HEK293 (cell line): ENCODE results near the gene EVL.

ENCODE experiments used
- CTCF ChIA-PET: fragments of 350-600 bp; formaldehyde crosslinking; extraction: SDS; loops from one replicate; lab custom pipeline; 2021; ENCODE audit warnings: antibody characterized with exemption; lab: Yijun Ruan, JAX
- POLR2A ChIA-PET: fragments of 300-600 bp; formaldehyde crosslinking; extraction: SDS; loops from one replicate; lab custom pipeline; 2020; ENCODE audit warnings: antibody characterized with exemption, inconsistent platforms; lab: Yijun Ruan, JAX
- H3K27ac ChIP-seq: fragments of 200-500 bp; sonication (Bioruptor generic); 2 replicates; pipeline ENCODE4 v1.5.1; 2014; ENCODE audit warnings: low read depth, low read length, control low read depth, inconsistent platforms; ENCODE audit errors: extremely low read depth
- H3K36me3 ChIP-seq, 2 experiments: fragments of 200-500 bp in 1 of 2; sonication (Bioruptor generic) in 1 of 2; 1 replicate in 1 of 2; 2 replicates in 1 of 2; pipeline ENCODE4 v1.5.1; 2014 to 2017; ENCODE audit warnings: inconsistent platforms in 2 of 2, low read length in 2 of 2; ENCODE audit not compliant: control insufficient read depth in 2 of 2, insufficient read depth in 1 of 2
- H3K4me1 ChIP-seq: fragments of 200-500 bp; sonication (Bioruptor generic); 2 replicates; pipeline ENCODE4 v1.5.1; 2014; ENCODE audit warnings: mild to moderate bottlenecking, low read length, inconsistent platforms; ENCODE audit not compliant: control insufficient read depth, insufficient read depth
- H3K4me3 ChIP-seq: 2 replicates; pipeline ENCODE4 v1.5.1; 2011; ENCODE audit warnings: low read depth, mild to moderate bottlenecking, control low read depth, low read length, moderate library complexity
- H3K9me3 ChIP-seq: fragments of 200-500 bp; sonication (Bioruptor generic); 2 replicates; pipeline ENCODE4 v1.5.1; 2014; ENCODE audit warnings: low read depth, low read length, inconsistent platforms; ENCODE audit not compliant: control insufficient read depth, insufficient read depth
- GFI1B ChIP-seq: fragments of 450-650 bp; formaldehyde crosslinking; IDR thresholded peaks from 2 replicates; pipeline ENCODE4 v1.5.1; 2016; ENCODE audit warnings: missing biosample characterization, missing genetic modification characterization
- SP2 ChIP-seq: fragments of 450-650 bp; formaldehyde crosslinking; IDR thresholded peaks from 2 replicates; pipeline ENCODE4 v1.5.1; 2016; ENCODE audit warnings: missing biosample characterization, missing genetic modification characterization
- ZFP37 ChIP-seq: fragments of 450-650 bp; formaldehyde crosslinking; IDR thresholded peaks from 2 replicates; pipeline ENCODE4 v1.5.1; 2016; ENCODE audit warnings: missing biosample characterization, missing genetic modification characterization
- ZNF114 ChIP-seq: fragments of 450-650 bp; formaldehyde crosslinking; IDR thresholded peaks from 2 replicates; pipeline ENCODE4 v1.5.0; 2017; ENCODE audit warnings: missing biosample characterization, missing genetic modification characterization
- ZNF19 ChIP-seq: fragments of 450-650 bp; formaldehyde crosslinking; IDR thresholded peaks from 2 replicates; pipeline ENCODE4; 2016; ENCODE audit warnings: missing biosample characterization, missing genetic modification characterization, low read depth
- ZNF211 ChIP-seq: fragments of 450-650 bp; formaldehyde crosslinking; IDR thresholded peaks from 2 replicates; pipeline ENCODE4 v1.5.1; 2016; ENCODE audit warnings: low read depth, missing biosample characterization, missing genetic modification characterization
- ZNF221 ChIP-seq: fragments of 450-650 bp; formaldehyde crosslinking; IDR thresholded peaks from 2 replicates; pipeline ENCODE4 v1.5.1; 2017; ENCODE audit warnings: missing biosample characterization, missing genetic modification characterization, borderline replicate concordance
- ZNF335 ChIP-seq: fragments of 450-650 bp; formaldehyde crosslinking; conservative IDR thresholded peaks from 2 replicates; pipeline ENCODE4 v1.5.1; 2016; ENCODE audit warnings: missing biosample characterization, missing genetic modification characterization
- ZNF366 ChIP-seq: fragments of 450-650 bp; formaldehyde crosslinking; conservative IDR thresholded peaks from 2 replicates; pipeline ENCODE4 v1.5.1; 2016; ENCODE audit warnings: missing biosample characterization, missing genetic modification characterization
- ZNF549 ChIP-seq: fragments of 450-650 bp; IDR thresholded peaks from 2 replicates; pipeline ENCODE4 v1.5.1; 2018; ENCODE audit warnings: missing biosample characterization, missing genetic modification characterization, mild to moderate bottlenecking, inconsistent platforms, moderate library complexity
- ZNF585B ChIP-seq: fragments of 450-650 bp; formaldehyde crosslinking; IDR thresholded peaks from 2 replicates; pipeline ENCODE4 v1.5.1; 2016; ENCODE audit warnings: missing biosample characterization, missing genetic modification characterization
- ZNF830 ChIP-seq: fragments of 450-650 bp; IDR thresholded peaks from 2 replicates; pipeline ENCODE4 v1.5.0; 2018; ENCODE audit warnings: missing biosample characterization, missing genetic modification characterization, low read depth, mild to moderate bottlenecking, moderate library complexity
- TF ChIP-seq, protein P1 (sequence below): fragments of 450-650 bp; formaldehyde crosslinking; IDR thresholded peaks from 2 replicates; pipeline ENCODE4 v1.5.1; 2016; ENCODE audit warnings: missing biosample characterization, missing genetic modification characterization
- TF ChIP-seq, protein P2 (sequence below): fragments of 450-650 bp; formaldehyde crosslinking; IDR thresholded peaks from 2 replicates; pipeline ENCODE4 v1.5.1; 2016; ENCODE audit warnings: missing biosample characterization, missing genetic modification characterization
- TF ChIP-seq, protein P3 (sequence below): fragments of 450-650 bp; formaldehyde crosslinking; IDR thresholded peaks from 2 replicates; pipeline ENCODE4 v1.5.1; 2016; ENCODE audit warnings: missing biosample characterization, missing genetic modification characterization
- TF ChIP-seq, protein P4 (sequence below): fragments of 450-650 bp; formaldehyde crosslinking; IDR thresholded peaks from 2 replicates; pipeline ENCODE4 v1.5.1; 2016; ENCODE audit warnings: missing biosample characterization, missing genetic modification characterization

EVL gene

DNA sequence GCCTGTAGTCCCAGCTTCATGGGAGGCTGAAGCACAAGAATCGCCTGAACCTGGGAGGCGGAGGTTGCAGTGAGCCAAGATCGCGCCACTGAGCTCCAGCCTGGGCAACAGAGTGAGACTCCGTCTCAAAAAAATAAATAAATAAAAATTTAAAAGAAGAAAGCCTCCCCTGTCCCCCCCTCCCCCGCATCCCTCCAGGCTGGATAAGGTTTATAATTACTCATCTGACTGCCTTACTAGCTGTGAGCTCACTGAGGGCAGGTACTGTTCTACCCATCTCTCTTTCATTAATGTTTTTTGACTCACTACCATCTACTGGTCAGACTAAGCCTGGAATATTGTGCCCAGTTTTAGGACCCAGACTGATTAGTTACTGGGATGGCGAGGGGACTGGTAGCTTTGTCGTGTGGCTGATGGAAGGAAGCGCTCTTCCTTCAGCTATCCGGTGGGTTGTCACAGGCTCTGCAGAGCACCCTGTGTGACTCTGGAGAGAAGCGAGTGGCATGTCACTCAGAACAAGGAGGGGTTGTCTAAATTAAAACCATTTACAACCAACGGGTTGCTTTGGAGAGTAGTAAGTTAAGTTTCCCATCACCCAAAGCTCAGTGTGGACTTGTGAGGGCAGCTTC is 16.9 kb downstream of the EVL start:
- TF ChIP-seq ZNF114 (tag by site-specific recombination) (no peak), ZNF830 (tag by site-specific recombination) (no peak), ZFP37 (tag by site-specific recombination) (no peak), ZNF221 (tag by site-specific recombination) (no peak), SP2 (tag by site-specific recombination) (no peak), ZNF585B (no peak), ZNF366 (tag by site-specific recombination) (no peak), GFI1B (tag by site-specific recombination) (no peak)
- TF ChIP-seq, protein P1, sequence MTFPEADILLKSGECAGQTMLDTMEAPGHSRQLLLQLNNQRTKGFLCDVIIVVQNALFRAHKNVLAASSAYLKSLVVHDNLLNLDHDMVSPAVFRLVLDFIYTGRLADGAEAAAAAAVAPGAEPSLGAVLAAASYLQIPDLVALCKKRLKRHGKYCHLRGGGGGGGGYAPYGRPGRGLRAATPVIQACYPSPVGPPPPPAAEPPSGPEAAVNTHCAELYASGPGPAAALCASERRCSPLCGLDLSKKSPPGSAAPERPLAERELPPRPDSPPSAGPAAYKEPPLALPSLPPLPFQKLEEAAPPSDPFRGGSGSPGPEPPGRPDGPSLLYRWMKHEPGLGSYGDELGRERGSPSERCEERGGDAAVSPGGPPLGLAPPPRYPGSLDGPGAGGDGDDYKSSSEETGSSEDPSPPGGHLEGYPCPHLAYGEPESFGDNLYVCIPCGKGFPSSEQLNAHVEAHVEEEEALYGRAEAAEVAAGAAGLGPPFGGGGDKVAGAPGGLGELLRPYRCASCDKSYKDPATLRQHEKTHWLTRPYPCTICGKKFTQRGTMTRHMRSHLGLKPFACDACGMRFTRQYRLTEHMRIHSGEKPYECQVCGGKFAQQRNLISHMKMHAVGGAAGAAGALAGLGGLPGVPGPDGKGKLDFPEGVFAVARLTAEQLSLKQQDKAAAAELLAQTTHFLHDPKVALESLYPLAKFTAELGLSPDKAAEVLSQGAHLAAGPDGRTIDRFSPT (tag by site-specific recombination) = no peak
- TF ChIP-seq, protein P2, sequence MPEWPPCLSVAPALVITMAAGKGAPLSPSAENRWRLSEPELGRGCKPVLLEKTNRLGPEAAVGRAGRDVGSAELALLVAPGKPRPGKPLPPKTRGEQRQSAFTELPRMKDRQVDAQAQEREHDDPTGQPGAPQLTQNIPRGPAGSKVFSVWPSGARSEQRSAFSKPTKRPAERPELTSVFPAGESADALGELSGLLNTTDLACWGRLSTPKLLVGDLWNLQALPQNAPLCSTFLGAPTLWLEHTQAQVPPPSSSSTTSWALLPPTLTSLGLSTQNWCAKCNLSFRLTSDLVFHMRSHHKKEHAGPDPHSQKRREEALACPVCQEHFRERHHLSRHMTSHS = no peak
- Histone ChIP-seq H3K36me3 (peaks cover 0 to 13% of the 10 kb centered on the region in 2 experiments; a peak in 2 of 3 replicates), H3K4me3 (no peak overlapping the region), H3K4me1 (peaks cover 15% of the 10 kb centered on the region), H3K27ac (no peak overlapping the region), H3K9me3 (no peaks in the 10 kb centered on the region)
- POLR2A ChIA-PET = interaction anchor here (0.6 kb wide), 1 partner anchor 132 kb away, joined by 3 read pairs; no protein-coding TSS in a partner anchor
- CTCF ChIA-PET = interaction anchor here (0.7 to 1.4 kb wide), 2 partner anchors 73 to 111 kb away, joined by 3 read pairs; no protein-coding TSS in a partner anchor

DNA sequence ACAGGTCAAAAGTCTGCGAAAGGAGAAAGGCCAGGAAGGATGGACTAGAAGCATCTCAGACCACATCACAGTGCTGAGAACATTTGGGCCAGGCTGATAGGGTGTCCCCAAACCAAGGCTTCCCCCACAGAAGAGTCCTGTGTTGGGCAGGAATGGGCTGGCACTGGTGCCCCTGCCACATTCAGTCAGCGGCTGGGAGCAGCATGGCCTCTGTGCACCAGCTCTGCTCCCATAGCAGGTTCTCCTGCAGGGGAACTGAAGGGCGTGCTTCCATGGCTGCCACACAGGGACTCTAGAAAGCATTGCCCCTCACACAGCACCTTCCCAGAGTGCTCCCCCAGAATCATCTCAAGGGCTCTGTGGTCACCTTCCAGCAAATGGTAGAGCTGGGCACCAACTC is 17.5 kb downstream of the EVL start:
- H3K9me3 ChIP-seq = no peaks in the 10 kb centered on the region
- no peak overlapping the region for H3K4me3 ChIP-seq
- peaks cover 15% of the 10 kb centered on the region for H3K4me1 ChIP-seq
- peaks cover 0 to 13% of the 10 kb centered on the region in 2 experiments; a peak in 2 of 3 replicates for H3K36me3 ChIP-seq
- TF ChIP-seq ZNF549 (no peak), ZNF211 (tag by site-specific recombination) (no peak), ZNF19 (tag by site-specific recombination) (no peak), ZNF335 (no peak)
- TF ChIP-seq, protein P3, sequence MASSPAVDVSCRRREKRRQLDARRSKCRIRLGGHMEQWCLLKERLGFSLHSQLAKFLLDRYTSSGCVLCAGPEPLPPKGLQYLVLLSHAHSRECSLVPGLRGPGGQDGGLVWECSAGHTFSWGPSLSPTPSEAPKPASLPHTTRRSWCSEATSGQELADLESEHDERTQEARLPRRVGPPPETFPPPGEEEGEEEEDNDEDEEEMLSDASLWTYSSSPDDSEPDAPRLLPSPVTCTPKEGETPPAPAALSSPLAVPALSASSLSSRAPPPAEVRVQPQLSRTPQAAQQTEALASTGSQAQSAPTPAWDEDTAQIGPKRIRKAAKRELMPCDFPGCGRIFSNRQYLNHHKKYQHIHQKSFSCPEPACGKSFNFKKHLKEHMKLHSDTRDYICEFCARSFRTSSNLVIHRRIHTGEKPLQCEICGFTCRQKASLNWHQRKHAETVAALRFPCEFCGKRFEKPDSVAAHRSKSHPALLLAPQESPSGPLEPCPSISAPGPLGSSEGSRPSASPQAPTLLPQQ = no peak
- TF ChIP-seq, protein P4, sequence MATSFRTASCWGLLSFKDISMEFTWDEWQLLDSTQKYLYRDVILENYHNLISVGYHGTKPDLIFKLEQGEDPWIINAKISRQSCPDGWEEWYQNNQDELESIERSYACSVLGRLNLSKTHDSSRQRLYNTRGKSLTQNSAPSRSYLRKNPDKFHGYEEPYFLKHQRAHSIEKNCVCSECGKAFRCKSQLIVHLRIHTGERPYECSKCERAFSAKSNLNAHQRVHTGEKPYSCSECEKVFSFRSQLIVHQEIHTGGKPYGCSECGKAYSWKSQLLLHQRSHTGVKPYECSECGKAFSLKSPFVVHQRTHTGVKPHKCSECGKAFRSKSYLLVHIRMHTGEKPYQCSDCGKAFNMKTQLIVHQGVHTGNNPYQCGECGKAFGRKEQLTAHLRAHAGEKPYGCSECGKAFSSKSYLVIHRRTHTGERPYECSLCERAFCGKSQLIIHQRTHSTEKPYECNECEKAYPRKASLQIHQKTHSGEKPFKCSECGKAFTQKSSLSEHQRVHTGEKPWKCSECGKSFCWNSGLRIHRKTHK (tag by site-specific recombination) = no peak
- H3K27ac ChIP-seq = no peak overlapping the region
- CTCF ChIA-PET = interaction anchor here (0.6 to 2.2 kb wide), 4 partner anchors 11 to 110 kb away, joined by 3 to 5 read pairs (median 3); no protein-coding TSS in a partner anchor
- POLR2A ChIA-PET = no interaction called here
